Neural cell (in vitro differentiated cells): ENCODE data around the gene ZFYVE28.

Experiments
- EP300 ChIP-seq: fragments of 450-650 bp; conservative IDR thresholded peaks from 2 replicates; pipeline ENCODE4 v1.6.1; 2014; ENCODE audit warnings: antibody characterized with exemption, mild to moderate bottlenecking, moderate library complexity; ENCODE audit not compliant: poor library complexity, severe bottlenecking
- MXI1 ChIP-seq: fragments of 450-650 bp; conservative IDR thresholded peaks from 2 replicates; pipeline ENCODE4 v1.6.1; 2014; ENCODE audit warnings: antibody characterized with exemption, mild to moderate bottlenecking; ENCODE audit not compliant: poor library complexity, severe bottlenecking
- POLR2AphosphoS5 ChIP-seq: IDR thresholded peaks from 2 replicates; pipeline ENCODE4 v1.6.1; 2012
- RAD21 ChIP-seq: fragments of 450-650 bp; conservative IDR thresholded peaks from 2 replicates; pipeline ENCODE4 v1.6.1; 2014; ENCODE audit warnings: antibody characterized with exemption, mild to moderate bottlenecking, moderate library complexity
- TAF1 ChIP-seq: IDR thresholded peaks from 2 replicates; pipeline ENCODE4 v1.6.1; 2012; ENCODE audit warnings: low read depth
- TF ChIP-seq, protein P1 (sequence below): fragments of 450-650 bp; IDR thresholded peaks from 2 replicates; pipeline ENCODE4 v1.5.1; 2014; ENCODE audit warnings: antibody characterized with exemption, mild to moderate bottlenecking, moderate library complexity; ENCODE audit not compliant: poor library complexity, severe bottlenecking
- TF ChIP-seq, protein P2 (sequence below): IDR thresholded peaks from 2 replicates; pipeline ENCODE4 v1.6.1; 2012; ENCODE audit warnings: borderline replicate concordance

DNA sequence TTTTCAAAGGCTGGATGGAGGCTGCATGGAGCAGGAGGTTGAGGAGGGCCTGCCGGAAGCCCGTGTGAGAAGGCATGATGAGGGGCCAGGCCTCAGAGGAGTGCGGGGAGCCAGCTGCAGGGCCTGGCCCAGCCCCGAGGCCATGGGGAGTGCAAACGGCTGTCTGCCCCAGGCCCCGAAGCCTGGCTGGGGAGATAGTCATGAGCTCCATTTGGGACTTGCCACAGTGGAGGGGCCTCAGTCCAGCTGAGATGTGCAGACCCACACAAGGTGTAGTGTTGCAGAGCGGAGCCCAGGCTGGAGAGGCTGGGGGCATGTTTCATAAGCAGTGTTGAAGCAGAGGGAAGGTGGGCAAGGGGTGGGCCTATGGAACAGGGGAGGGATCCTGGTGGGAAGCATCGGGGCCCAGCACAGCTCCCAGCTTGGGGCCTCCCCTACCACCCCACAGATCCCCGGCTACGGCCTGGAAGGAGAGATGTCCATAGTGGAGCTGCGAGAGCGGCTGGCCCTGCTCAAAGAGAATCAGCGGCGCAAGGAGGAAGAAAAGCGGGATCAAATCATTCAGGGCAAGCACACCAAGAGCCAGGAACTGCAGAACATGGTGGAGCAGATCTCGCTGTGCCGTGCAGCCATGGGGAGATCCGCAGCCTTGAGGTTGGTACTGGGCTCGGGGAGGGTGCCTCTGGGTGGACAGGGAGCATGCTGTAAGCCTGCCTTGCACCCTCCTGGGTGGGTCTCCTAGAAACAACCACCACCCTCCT is 41.3 kb upstream of the ZFYVE28 start:
- TF ChIP-seq, protein P1, sequence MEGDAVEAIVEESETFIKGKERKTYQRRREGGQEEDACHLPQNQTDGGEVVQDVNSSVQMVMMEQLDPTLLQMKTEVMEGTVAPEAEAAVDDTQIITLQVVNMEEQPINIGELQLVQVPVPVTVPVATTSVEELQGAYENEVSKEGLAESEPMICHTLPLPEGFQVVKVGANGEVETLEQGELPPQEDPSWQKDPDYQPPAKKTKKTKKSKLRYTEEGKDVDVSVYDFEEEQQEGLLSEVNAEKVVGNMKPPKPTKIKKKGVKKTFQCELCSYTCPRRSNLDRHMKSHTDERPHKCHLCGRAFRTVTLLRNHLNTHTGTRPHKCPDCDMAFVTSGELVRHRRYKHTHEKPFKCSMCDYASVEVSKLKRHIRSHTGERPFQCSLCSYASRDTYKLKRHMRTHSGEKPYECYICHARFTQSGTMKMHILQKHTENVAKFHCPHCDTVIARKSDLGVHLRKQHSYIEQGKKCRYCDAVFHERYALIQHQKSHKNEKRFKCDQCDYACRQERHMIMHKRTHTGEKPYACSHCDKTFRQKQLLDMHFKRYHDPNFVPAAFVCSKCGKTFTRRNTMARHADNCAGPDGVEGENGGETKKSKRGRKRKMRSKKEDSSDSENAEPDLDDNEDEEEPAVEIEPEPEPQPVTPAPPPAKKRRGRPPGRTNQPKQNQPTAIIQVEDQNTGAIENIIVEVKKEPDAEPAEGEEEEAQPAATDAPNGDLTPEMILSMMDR = no peak
- TF ChIP-seq POLR2AphosphoS5 (no peak), EP300 (no peak), RAD21 (no peak), TAF1 (no peak), MXI1 (no peak)
- TF ChIP-seq, protein P2, sequence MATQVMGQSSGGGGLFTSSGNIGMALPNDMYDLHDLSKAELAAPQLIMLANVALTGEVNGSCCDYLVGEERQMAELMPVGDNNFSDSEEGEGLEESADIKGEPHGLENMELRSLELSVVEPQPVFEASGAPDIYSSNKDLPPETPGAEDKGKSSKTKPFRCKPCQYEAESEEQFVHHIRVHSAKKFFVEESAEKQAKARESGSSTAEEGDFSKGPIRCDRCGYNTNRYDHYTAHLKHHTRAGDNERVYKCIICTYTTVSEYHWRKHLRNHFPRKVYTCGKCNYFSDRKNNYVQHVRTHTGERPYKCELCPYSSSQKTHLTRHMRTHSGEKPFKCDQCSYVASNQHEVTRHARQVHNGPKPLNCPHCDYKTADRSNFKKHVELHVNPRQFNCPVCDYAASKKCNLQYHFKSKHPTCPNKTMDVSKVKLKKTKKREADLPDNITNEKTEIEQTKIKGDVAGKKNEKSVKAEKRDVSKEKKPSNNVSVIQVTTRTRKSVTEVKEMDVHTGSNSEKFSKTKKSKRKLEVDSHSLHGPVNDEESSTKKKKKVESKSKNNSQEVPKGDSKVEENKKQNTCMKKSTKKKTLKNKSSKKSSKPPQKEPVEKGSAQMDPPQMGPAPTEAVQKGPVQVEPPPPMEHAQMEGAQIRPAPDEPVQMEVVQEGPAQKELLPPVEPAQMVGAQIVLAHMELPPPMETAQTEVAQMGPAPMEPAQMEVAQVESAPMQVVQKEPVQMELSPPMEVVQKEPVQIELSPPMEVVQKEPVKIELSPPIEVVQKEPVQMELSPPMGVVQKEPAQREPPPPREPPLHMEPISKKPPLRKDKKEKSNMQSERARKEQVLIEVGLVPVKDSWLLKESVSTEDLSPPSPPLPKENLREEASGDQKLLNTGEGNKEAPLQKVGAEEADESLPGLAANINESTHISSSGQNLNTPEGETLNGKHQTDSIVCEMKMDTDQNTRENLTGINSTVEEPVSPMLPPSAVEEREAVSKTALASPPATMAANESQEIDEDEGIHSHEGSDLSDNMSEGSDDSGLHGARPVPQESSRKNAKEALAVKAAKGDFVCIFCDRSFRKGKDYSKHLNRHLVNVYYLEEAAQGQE = no peak
